Stimulated activated CD8-positive, alpha-beta memory T cell treated with anti-CD3 and anti-CD28 coated beads, Interleukin-7, amount 100 ng/mL, for 48 hours (primary cell): Measurements from ENCODE around the gene RASSF8.

Experiments
- DNase-seq, 2 donors: peaks; one replicate each; pipeline ENCODE4 v3.0.0-alpha.2; 2020; ENCODE audit warnings: low read depth in 1 of 2; ENCODE audit errors: extremely low read depth in 1 of 2

Gene RASSF8

GRCh38 chr12:25960143-25960542 lies 1.7 kb downstream of the RASSF8 start:
- DNase-seq: no peak

GRCh38 chr12:25960961-25961360 lies 2.5 kb downstream of the RASSF8 start:
- DNase-seq: no peak

GRCh38 chr12:25962932-25963525 lies 4.5 kb downstream of the RASSF8 start:
- DNase-seq: no peak

- DNase-seq: no peak
Measured at GRCh38 chr12:25965682-25966081, 7.2 kb downstream of the RASSF8 start.

- no peak for DNase-seq
Measured at GRCh38 chr12:25970082-25970481, 11.6 kb downstream of the RASSF8 start.

- no peak for DNase-seq
Measured at GRCh38 chr12:25970916-25971653, 12.6 kb downstream of the RASSF8 start.

- no peak for DNase-seq
Measured at GRCh38 chr12:25971654-25972041, 13.2 kb downstream of the RASSF8 start.

GRCh38 chr12:25972783-25973182 lies 14.3 kb downstream of the RASSF8 start:
- no peak for DNase-seq

- no peak for DNase-seq
Measured at GRCh38 chr12:25975179-25975578, 16.7 kb downstream of the RASSF8 start.

- DNase-seq: no peak
Measured at GRCh38 chr12:25975682-25976081, 17.2 kb downstream of the RASSF8 start.

GRCh38 chr12:25976289-25976688 lies 17.8 kb downstream of the RASSF8 start:
- no peak for DNase-seq

GRCh38 chr12:25977047-25977446 lies 18.6 kb downstream of the RASSF8 start:
- no peak for DNase-seq

GRCh38 chr12:25979059-25979458 lies 20.6 kb downstream of the RASSF8 start:
- no peak for DNase-seq

- DNase-seq: no peak
Measured at GRCh38 chr12:25979563-25979962, 21.1 kb downstream of the RASSF8 start.

- DNase-seq: no peak
Measured at GRCh38 chr12:25980035-25980434, 21.6 kb downstream of the RASSF8 start.

- no peak for DNase-seq
Measured at GRCh38 chr12:25981597-25981996, 23.1 kb downstream of the RASSF8 start.

GRCh38 chr12:25982416-25982815 lies 23.9 kb downstream of the RASSF8 start:
- no peak for DNase-seq

- DNase-seq: no peak
Measured at GRCh38 chr12:25983625-25984024, 25.1 kb downstream of the RASSF8 start.

- no peak for DNase-seq
Measured at GRCh38 chr12:25984759-25985158, 26.3 kb downstream of the RASSF8 start.

GRCh38 chr12:25985316-25986175 lies 27.1 kb downstream of the RASSF8 start:
- no peak for DNase-seq

- no peak for DNase-seq
Measured at GRCh38 chr12:25986180-25986579, 27.7 kb downstream of the RASSF8 start.

GRCh38 chr12:25988505-25988904 lies 30.0 kb downstream of the RASSF8 start:
- no peak for DNase-seq
